Type B pancreatic cell (in vitro differentiated cells): Measurements from ENCODE around the gene ST8SIA6. TPM values are rescaled to one million over a fixed set of nuclear protein-coding genes. Genes with fewer than 3 reads are reported as not detected.

Experiments used
- DNase-seq: peaks from one replicate; pipeline ENCODE4 v3.0.0; 2021; ENCODE audit warnings: mixed read lengths; ENCODE audit not compliant: unreplicated experiment; ENCODE audit errors: extremely low spot score
- H3K27ac Mint-ChIP-seq: 2 replicates; pipeline ENCODE4 v1.8.0; 2021; ENCODE audit warnings: mild to moderate bottlenecking, mixed read lengths
- H3K27me3 Mint-ChIP-seq: 2 replicates; pipeline ENCODE4 v1.8.0; 2021; ENCODE audit warnings: mixed read lengths
- H3K36me3 Mint-ChIP-seq: 2 replicates; pipeline ENCODE4 v1.8.0; 2021; ENCODE audit warnings: mixed read lengths
- H3K4me1 Mint-ChIP-seq: one replicate; pipeline ENCODE4 v1.8.0; 2021; ENCODE audit warnings: mixed read lengths; ENCODE audit not compliant: unreplicated experiment
- H3K4me3 Mint-ChIP-seq: 2 replicates; pipeline ENCODE4 v1.8.0; 2021; ENCODE audit warnings: mild to moderate bottlenecking, mixed read lengths
- H3K9me3 Mint-ChIP-seq: 2 replicates; pipeline ENCODE4 v1.8.0; 2021; ENCODE audit warnings: mixed read lengths
- total RNA-seq: library from RNA; stranded (reverse); gene quantifications from 2 replicates; pipeline ENCODE4 v1.2.1, GENCODE V29; 2021; ENCODE audit warnings: low replicate concordance
- TF ChIP-seq, protein P1 (sequence below): fragments of 200-600 bp; sonication (generic); conservative IDR thresholded peaks from 2 replicates; pipeline ENCODE4 v1.5.0; 2021; ENCODE audit warnings: antibody characterized with exemption, mild to moderate bottlenecking

Gene ST8SIA6
- total RNA-seq, 1 donor from 2014 or later: 1.8 TPM

DNA sequence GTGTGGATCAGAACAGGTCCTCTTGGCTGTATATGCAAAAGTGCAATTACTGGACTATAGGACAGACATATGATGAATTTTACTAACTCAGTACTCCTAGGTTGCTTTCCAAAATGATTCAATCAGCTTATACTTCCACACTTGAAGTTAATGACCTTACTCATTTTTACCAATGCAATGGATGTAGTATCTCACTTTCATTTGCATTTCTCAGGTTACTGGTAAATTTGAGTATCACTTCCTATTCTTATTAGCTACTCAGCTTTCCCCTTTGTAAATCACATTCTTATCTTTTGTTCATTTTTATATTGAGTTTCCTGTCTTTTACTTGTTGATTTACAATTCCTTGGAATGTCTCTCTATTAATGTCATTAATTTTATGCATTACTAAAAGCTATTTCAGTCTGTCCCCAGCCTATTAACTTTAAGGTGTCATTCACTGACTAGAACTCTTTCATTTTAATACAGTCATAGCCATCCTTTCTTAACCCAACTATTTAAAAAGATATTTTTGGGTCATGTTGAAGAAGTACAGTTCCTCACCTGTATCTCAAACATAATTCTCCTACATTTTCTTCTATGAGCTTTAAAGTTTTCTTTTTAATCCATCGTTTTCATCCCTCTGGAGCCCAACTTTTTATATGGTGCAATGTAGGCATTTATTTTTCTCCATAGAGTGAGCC lies 137.8 kb downstream of the ST8SIA6 start:
- Mint-ChIP-seq H3K9me3 (no peaks in the 10 kb centered on the region), H3K4me1 (no peaks in the 10 kb centered on the region), H3K27ac (no peak overlapping the region), H3K36me3 (no peaks in the 10 kb centered on the region), H3K4me3 (no peak overlapping the region), H3K27me3 (no peaks in the 10 kb centered on the region)
- TF ChIP-seq, protein P1, sequence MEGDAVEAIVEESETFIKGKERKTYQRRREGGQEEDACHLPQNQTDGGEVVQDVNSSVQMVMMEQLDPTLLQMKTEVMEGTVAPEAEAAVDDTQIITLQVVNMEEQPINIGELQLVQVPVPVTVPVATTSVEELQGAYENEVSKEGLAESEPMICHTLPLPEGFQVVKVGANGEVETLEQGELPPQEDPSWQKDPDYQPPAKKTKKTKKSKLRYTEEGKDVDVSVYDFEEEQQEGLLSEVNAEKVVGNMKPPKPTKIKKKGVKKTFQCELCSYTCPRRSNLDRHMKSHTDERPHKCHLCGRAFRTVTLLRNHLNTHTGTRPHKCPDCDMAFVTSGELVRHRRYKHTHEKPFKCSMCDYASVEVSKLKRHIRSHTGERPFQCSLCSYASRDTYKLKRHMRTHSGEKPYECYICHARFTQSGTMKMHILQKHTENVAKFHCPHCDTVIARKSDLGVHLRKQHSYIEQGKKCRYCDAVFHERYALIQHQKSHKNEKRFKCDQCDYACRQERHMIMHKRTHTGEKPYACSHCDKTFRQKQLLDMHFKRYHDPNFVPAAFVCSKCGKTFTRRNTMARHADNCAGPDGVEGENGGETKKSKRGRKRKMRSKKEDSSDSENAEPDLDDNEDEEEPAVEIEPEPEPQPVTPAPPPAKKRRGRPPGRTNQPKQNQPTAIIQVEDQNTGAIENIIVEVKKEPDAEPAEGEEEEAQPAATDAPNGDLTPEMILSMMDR: no peak
- no peak for DNase-seq

DNA sequence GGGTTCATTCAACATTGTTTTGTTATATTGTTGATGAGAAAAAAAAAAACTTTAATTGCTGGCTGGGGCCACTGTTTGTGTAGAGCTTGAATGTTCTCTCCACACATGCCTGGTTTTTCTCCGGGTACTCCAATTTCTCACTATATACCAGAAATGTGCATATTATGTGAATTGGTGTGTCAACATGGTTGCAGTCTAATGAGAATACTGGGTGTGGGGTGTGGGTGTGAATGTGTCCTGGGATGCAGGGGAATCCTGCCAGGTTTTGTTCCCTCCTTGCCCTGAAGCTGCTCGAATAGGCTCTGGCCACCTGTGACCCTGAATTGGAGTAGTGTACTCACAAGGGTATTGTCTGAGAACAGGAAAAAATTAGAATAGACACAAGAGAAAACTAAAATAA lies 145.0 kb downstream of the ST8SIA6 start:
- TF ChIP-seq, protein P1: no peak
- DNase-seq: no peak

DNA sequence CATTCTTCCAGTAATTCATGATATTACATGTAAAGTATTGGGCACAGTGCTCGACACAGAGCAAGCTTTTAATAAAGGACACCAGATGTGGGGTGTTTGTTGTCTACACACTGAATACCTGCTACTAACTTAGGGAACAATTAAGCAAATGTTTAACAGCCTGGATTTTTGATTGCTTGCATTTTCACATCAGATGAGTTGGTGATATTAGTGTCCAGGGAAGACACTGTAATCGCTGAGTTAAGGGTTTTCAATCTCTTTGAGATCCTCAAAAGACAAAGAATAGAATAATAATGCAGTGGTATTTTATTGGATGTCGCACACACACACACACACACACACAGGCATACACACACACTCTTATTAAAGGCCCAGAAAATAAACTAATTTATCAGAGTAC lies 147.3 kb downstream of the ST8SIA6 start:
- Mint-ChIP-seq H3K9me3 (no peaks in the 10 kb centered on the region), H3K27ac (no peak overlapping the region), H3K27me3 (no peaks in the 10 kb centered on the region), H3K4me3 (no peak overlapping the region), H3K4me1 (no peaks in the 10 kb centered on the region), H3K36me3 (no peaks in the 10 kb centered on the region)
- DNase-seq: no peak
- TF ChIP-seq, protein P1: no peak

More for the DNA sequence above, 145.0 kb downstream of the ST8SIA6 start:
- no peaks in the 10 kb centered on the region for H3K9me3 Mint-ChIP-seq
- no peak overlapping the region for H3K4me3 Mint-ChIP-seq
- no peaks in the 10 kb centered on the region for H3K36me3 Mint-ChIP-seq
- H3K27ac Mint-ChIP-seq: no peak overlapping the region
- H3K27me3 Mint-ChIP-seq: no peaks in the 10 kb centered on the region
- no peaks in the 10 kb centered on the region for H3K4me1 Mint-ChIP-seq

DNA sequence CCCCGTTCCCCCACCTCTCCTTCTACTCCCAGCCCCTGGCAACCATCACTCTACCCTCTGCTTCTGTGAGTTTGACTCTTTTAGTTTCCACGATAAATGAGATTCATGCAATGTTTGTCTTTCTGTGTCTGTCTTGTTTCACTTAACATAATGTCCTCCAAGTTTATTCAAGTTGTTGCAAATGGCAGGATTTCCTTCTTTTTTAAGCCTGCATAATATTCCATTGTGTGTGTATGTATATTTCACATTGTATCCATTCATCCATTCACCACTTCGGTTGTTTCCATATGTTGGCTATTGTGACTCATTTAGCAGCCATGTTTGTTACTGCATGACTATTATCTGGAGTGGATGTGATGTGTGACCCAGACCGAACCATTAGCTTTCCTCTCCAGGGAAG lies 162.0 kb downstream of the ST8SIA6 start:
- Mint-ChIP-seq H3K36me3 (no peaks in the 10 kb centered on the region), H3K27ac (no peak overlapping the region), H3K9me3 (no peaks in the 10 kb centered on the region), H3K4me3 (no peak overlapping the region), H3K4me1 (peaks cover 1% of the 10 kb centered on the region), H3K27me3 (peaks cover 23% of the 10 kb centered on the region)
- no peak for DNase-seq
- TF ChIP-seq, protein P1: no peak

DNA sequence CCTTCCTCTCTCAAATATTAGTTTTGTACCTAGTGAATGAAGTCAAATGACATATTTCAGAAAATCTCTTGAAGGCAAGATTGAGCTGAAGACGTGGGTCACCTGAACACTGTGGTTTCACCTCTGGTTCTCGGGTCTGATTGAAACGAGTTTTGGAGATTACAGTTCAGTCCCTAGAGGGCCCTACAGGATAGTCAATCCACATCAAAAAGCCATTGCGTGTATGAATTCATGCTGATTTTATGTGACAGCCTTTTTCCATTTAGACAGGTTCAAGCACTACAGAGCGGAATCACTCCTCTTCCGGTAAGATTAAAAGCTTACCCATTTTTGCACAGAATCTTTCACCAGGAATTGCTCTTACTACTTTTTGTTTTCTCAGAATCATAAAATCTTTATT lies 164.2 kb downstream of the ST8SIA6 start:
- TF ChIP-seq, protein P1: peak; percentile 23
- H3K4me1 Mint-ChIP-seq: peaks cover 7% of the 10 kb centered on the region
- no peak for DNase-seq

DNA sequence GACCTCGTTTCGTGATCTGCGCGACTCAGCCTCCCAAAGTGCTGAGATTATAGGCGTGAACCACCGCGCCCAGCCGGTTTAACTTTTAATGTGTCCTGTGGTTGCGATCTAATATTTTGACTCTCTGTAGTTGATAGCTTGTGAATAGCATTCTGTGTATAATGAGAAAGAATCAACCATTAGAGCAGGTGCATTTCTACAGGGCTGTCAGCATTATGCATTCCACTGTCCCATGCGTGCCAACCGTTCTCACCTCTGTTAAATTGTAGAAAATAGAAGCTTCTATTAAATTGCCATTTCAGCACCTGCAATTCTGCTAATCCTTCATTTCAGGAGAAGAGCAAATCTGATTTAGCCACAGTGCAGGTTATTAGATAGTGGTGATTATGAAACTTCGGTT lies 164.6 kb downstream of the ST8SIA6 start:
- Mint-ChIP-seq H3K27me3 (peaks cover 32% of the 10 kb centered on the region), H3K9me3 (peaks cover 3% of the 10 kb centered on the region), H3K4me3 (no peak overlapping the region), H3K36me3 (no peaks in the 10 kb centered on the region), H3K27ac (no peak overlapping the region), H3K4me1 (peaks cover 7% of the 10 kb centered on the region)
- no peak for DNase-seq
- TF ChIP-seq, protein P1: no peak

More for the DNA sequence above, 164.2 kb downstream of the ST8SIA6 start:
- Mint-ChIP-seq H3K4me3 (no peak overlapping the region), H3K36me3 (no peaks in the 10 kb centered on the region), H3K27ac (no peak overlapping the region), H3K9me3 (no peaks in the 10 kb centered on the region), H3K27me3 (peaks cover 32% of the 10 kb centered on the region)
